Activated CD8-positive, alpha-beta T cell treated with anti-CD3 and anti-CD28 coated beads for 36 hours (primary cell): ENCODE results near the gene CPEB4. TPM values are rescaled to one million over a fixed set of nuclear protein-coding genes. Genes with fewer than 3 reads are reported as not detected.

ENCODE experiments used
- ATAC-seq: fragments of 200-7000 bp; cut with Tn5 transposase; one replicate; pipeline ENCODE4 v1.10.0; 2021; ENCODE audit warnings: mild to moderate bottlenecking, moderate library complexity
- CTCF ChIA-PET: fragments of 350-600 bp; sonication (Branson Sonifier 250); formaldehyde crosslinking; loops from one replicate; lab custom pipeline; 2021; ENCODE audit warnings: antibody characterized with exemption; lab: Charles Lee
- POLR2A ChIA-PET: fragments of 350-600 bp; sonication (Branson Sonifier 250); formaldehyde crosslinking; loops from one replicate; lab custom pipeline; 2021; ENCODE audit warnings: antibody characterized with exemption; lab: Charles Lee
- DNase-seq: peaks from one replicate; pipeline ENCODE4 v3.0.0-alpha.2; 2020
- H3K27ac Mint-ChIP-seq: one replicate; pipeline ENCODE4 v1.8.0; 2021; ENCODE audit warnings: mild to moderate bottlenecking, mixed read lengths
- H3K27me3 Mint-ChIP-seq: one replicate; pipeline ENCODE4 v1.8.0; 2021; ENCODE audit warnings: mixed read lengths
- H3K36me3 Mint-ChIP-seq: one replicate; pipeline ENCODE4 v1.8.0; 2021; ENCODE audit warnings: low read depth, mixed read lengths
- H3K4me1 Mint-ChIP-seq: one replicate; pipeline ENCODE4 v1.8.0; 2021; ENCODE audit warnings: low read depth, mixed read lengths
- H3K4me3 Mint-ChIP-seq: one replicate; pipeline ENCODE4 v1.8.0; 2021; ENCODE audit warnings: mild to moderate bottlenecking, moderate library complexity, mixed read lengths
- H3K9me3 Mint-ChIP-seq: one replicate; pipeline ENCODE4 v1.8.0; 2021; ENCODE audit warnings: mixed read lengths
- intact Hi-C: fragments of 100-400 bp; cut with micrococcal nuclease; formaldehyde crosslinking; loops from one replicate; pipeline ENCODE4 v1.10.0; 2022
- total RNA-seq, 2 experiments: library from RNA; stranded (reverse); gene quantifications; one replicate each; pipeline ENCODE4 v1.2.3, GENCODE V29; 2021
- TF ChIP-seq, protein P1 (sequence below): fragments of 200-600 bp; IDR thresholded peaks from one replicate; pipeline ENCODE4 v1.8.0; 2022; ENCODE audit warnings: antibody characterized with exemption, mild to moderate bottlenecking

Gene CPEB4
- total RNA-seq, 2 experiments from 2014 or later, result 8.8 to 9.0 TPM

DNA sequence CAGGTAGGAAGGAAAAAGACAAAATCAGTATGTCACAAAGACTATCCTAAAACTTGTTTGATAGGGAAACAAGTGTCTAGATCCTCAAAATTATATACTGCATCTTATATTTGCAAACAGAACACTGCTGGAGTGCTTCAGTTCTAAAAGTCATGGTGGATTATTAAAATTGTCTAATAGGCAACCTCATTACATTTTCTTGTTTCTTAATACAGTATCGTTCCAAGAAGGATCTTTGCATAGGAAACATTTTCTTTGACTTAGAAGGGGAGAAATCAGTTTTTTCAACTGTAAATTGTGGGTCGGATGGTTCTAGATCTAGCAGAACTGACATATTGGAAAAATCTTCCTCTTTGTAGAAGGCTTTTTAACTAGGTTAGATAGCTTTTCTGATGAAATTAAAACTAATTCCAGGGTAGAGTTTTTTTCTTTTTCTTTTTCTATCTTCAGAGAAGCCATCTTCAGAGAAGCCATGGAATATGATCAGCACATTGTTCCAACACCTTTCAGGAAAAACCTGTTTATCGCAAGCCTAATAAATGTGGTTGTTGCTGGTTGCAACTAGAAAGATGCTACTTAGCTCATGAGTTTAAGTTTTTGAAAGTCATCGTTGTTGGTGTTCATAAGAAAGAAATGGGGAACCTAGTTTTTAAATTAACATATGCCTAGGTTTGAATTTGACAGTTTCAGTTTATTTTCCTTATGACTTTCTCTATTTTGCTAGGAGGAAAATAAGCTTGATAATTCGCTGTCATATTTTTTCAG is 7.4 kb downstream of the CPEB4 start:
- H3K9me3 Mint-ChIP-seq, result no peaks in the 10 kb centered on the region
- ChIA-PET CTCF (interaction anchor here (1.1 to 1.7 kb wide), 4 partner anchors 8 to 77 kb away, joined by 3 to 6 read pairs (median 4); no protein-coding TSS in a partner anchor), POLR2A (no interaction called here)
- no peak overlapping the region for H3K4me3 Mint-ChIP-seq
- H3K27me3 Mint-ChIP-seq, result no peaks in the 10 kb centered on the region
- DNase-seq, result no peak
- TF ChIP-seq, protein P1, sequence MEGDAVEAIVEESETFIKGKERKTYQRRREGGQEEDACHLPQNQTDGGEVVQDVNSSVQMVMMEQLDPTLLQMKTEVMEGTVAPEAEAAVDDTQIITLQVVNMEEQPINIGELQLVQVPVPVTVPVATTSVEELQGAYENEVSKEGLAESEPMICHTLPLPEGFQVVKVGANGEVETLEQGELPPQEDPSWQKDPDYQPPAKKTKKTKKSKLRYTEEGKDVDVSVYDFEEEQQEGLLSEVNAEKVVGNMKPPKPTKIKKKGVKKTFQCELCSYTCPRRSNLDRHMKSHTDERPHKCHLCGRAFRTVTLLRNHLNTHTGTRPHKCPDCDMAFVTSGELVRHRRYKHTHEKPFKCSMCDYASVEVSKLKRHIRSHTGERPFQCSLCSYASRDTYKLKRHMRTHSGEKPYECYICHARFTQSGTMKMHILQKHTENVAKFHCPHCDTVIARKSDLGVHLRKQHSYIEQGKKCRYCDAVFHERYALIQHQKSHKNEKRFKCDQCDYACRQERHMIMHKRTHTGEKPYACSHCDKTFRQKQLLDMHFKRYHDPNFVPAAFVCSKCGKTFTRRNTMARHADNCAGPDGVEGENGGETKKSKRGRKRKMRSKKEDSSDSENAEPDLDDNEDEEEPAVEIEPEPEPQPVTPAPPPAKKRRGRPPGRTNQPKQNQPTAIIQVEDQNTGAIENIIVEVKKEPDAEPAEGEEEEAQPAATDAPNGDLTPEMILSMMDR, result no peak
- intact Hi-C loops, result no loop called here
- ATAC-seq, result no peak
- no peaks in the 10 kb centered on the region for H3K36me3 Mint-ChIP-seq
- no peak overlapping the region for H3K27ac Mint-ChIP-seq
- H3K4me1 Mint-ChIP-seq, result peaks cover 35% of the 10 kb centered on the region

- no peak for ATAC-seq
- CTCF ChIA-PET, result interaction anchor here (0.9 to 1.5 kb wide), 5 partner anchors 9 to 76 kb away, joined by 3 to 6 read pairs (median 4); no protein-coding TSS in a partner anchor
Observed at GRCh38 chr5:173896631-173897030, 8.5 kb downstream of the CPEB4 start.

DNA sequence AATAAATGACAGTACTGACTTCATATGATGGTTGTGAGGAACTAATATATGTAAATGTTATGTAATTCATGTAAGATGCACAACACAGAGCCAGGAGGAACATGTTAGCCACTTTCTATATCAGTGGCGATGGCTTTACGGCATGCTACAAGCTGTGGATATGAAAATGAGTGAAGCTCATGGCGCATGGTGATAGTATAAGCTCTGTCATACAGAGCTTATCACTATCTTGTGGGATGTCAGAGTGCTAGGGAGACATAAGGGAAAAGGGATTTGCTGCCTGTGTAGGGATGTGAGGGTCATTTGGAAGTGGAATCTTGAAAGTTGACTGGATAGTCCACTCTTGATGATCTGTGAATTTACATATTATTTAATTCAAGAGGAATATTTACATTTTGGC is 13.6 kb downstream of the CPEB4 start:
- Mint-ChIP-seq H3K36me3 (no peaks in the 10 kb centered on the region), H3K27ac (no peak overlapping the region), H3K27me3 (no peaks in the 10 kb centered on the region), H3K4me3 (no peak overlapping the region), H3K4me1 (peaks cover 13% of the 10 kb centered on the region), H3K9me3 (no peaks in the 10 kb centered on the region)
- TF ChIP-seq, protein P1, result no peak
- intact Hi-C loops, result no loop called here
- CTCF ChIA-PET, result interaction anchor here (1.0 to 2.9 kb wide), 3 partner anchors 11 to 24 kb away, joined by 4 to 14 read pairs (median 5); no protein-coding TSS in a partner anchor
- no peak for ATAC-seq
- DNase-seq, result no peak
- POLR2A ChIA-PET, result interaction anchor here (1.1 to 1.8 kb wide), 3 partner anchors 14 to 17 kb away, joined by 3 to 4 read pairs (median 4); partner anchors contain the start of gene CPEB4

More at GRCh38 chr5:173896631-173897030, 8.5 kb downstream of the CPEB4 start:
- Mint-ChIP-seq H3K36me3 (no peaks in the 10 kb centered on the region), H3K27me3 (no peaks in the 10 kb centered on the region), H3K9me3 (no peaks in the 10 kb centered on the region), H3K27ac (no peak overlapping the region), H3K4me3 (no peak overlapping the region), H3K4me1 (peaks cover 29% of the 10 kb centered on the region)
- POLR2A ChIA-PET, result no interaction called here
- DNase-seq, result no peak
- intact Hi-C loops, result no loop called here
- TF ChIP-seq, protein P1, result no peak

- ATAC-seq, result no peak
- ChIA-PET CTCF (interaction anchor here (2.9 kb wide), 1 partner anchor 23 kb away, joined by 14 read pairs; no protein-coding TSS in a partner anchor), POLR2A (interaction anchor here (1.3 to 1.8 kb wide), 2 partner anchors 14 to 16 kb away, joined by 3 to 4 read pairs; partner anchors contain the start of gene CPEB4)
- H3K36me3 Mint-ChIP-seq, result no peaks in the 10 kb centered on the region
- H3K4me3 Mint-ChIP-seq, result no peak overlapping the region
- no peaks in the 10 kb centered on the region for H3K9me3 Mint-ChIP-seq
- DNase-seq, result no peak
- no peak overlapping the region for H3K27ac Mint-ChIP-seq
- intact Hi-C loops, result no loop called here
- TF ChIP-seq, protein P1, result no peak
- no peaks in the 10 kb centered on the region for H3K27me3 Mint-ChIP-seq
- peaks cover 13% of the 10 kb centered on the region for H3K4me1 Mint-ChIP-seq
Observed at GRCh38 chr5:173902334-173902733, 14.2 kb downstream of the CPEB4 start.

- Mint-ChIP-seq H3K36me3 (no peaks in the 10 kb centered on the region), H3K4me3 (no peak overlapping the region), H3K9me3 (no peaks in the 10 kb centered on the region), H3K4me1 (peaks cover 16% of the 10 kb centered on the region), H3K27ac (no peak overlapping the region), H3K27me3 (no peaks in the 10 kb centered on the region)
- intact Hi-C loops, result no loop called here
- DNase-seq (no peak), ATAC-seq (no peak)
- POLR2A ChIA-PET, result interaction anchor here (1.3 to 1.8 kb wide), 2 partner anchors 15 kb away, joined by 3 to 4 read pairs; partner anchors contain the start of gene CPEB4
- TF ChIP-seq, protein P1, result no peak
- CTCF ChIA-PET, result interaction anchor here (0.9 to 2.9 kb wide), 3 partner anchors 10 to 23 kb away, joined by 3 to 14 read pairs (median 3); no protein-coding TSS in a partner anchor
Observed at GRCh38 chr5:173902743-173903142, 14.6 kb downstream of the CPEB4 start.
